Mononuclear cell (primary cell): ENCODE measurements around the gene TTLL8. TPM values are rescaled to one million over a fixed set of nuclear protein-coding genes. Genes with fewer than 3 reads are reported as not detected.

Experiments
- H3K27me3 ChIP-seq: 2 replicates; pipeline ENCODE4 v1.6.0; 2011; ENCODE audit warnings: low read length, control low read depth; ENCODE audit not compliant: insufficient read depth
- H3K4me1 ChIP-seq: 2 replicates; pipeline ENCODE4 v1.5.1; 2011; ENCODE audit warnings: mild to moderate bottlenecking, low read length, control low read depth; ENCODE audit not compliant: insufficient read depth
- H3K4me3 ChIP-seq: 2 replicates; pipeline ENCODE4 v1.5.1; 2011; ENCODE audit warnings: mild to moderate bottlenecking, low read length, moderate library complexity
- H3K9me3 ChIP-seq: 2 replicates; pipeline ENCODE4 v1.5.1; 2011; ENCODE audit warnings: low read depth, mild to moderate bottlenecking, control low read depth, low read length
- total RNA-seq: library from RNA; depleted of rRNA; stranded (reverse); fragments of >200 nt; gene quantifications from one replicate; pipeline ENCODE4 v1.2.3, GENCODE V29; 2012

Gene TTLL8
- total RNA-seq, 1 donor = not detected

DNA sequence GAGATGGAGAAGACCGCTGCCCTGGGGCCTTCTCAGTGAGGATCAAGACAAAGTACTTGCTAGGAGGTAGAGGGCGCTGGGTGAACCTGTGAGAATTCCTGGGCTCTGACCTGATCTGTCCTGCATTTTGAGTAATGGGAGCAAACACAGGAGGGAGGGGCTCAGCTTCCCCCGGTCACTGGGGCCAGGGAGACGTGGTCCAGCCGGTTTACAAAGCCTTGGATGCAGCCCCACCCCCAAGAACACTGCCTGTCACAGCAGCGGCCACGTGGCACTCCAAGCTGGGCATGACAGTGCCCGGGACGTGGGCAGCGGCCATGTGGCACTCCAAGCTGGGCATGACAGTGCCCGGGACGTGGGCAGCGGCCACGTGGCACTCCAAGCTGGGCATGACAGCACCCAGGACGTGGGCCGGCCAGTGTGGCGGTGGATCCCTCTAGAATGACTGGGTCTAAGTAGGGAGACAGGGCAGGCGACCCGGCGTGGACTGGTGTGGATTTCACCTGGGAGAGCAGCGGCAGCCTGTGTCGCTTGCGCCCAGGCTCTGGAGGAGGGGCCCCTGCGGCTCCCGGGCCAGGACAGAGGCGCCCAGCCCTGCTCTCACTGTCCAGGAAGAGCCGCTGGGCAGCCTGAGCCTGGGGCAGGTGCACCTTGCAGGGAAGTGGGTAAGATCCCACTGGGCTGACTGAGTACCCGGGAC lies 2.5 kb upstream of the TTLL8 start:
- H3K4me3 ChIP-seq = no peak overlapping the region
- H3K27me3 ChIP-seq = peaks cover 5% of the 10 kb centered on the region
- H3K9me3 ChIP-seq = no peaks in the 10 kb centered on the region
- H3K4me1 ChIP-seq = no peaks in the 10 kb centered on the region

GRCh38 chr22:50059881-50060262 lies 1.8 kb upstream of the TTLL8 start:
- H3K9me3 ChIP-seq = no peaks in the 10 kb centered on the region
- H3K4me3 ChIP-seq = no peak overlapping the region
- peaks cover 5% of the 10 kb centered on the region for H3K27me3 ChIP-seq
- no peaks in the 10 kb centered on the region for H3K4me1 ChIP-seq

- Histone ChIP-seq H3K4me1 (no peaks in the 10 kb centered on the region), H3K27me3 (peaks cover 5% of the 10 kb centered on the region)
Measured at GRCh38 chr22:50058906-50059880, 1.1 kb upstream of the TTLL8 start.

GRCh38 chr22:50057278-50058060 lies 629 bp downstream of the TTLL8 start:
- Histone ChIP-seq H3K27me3 (peaks cover 5% of the 10 kb centered on the region), H3K4me1 (no peaks in the 10 kb centered on the region), H3K9me3 (no peaks in the 10 kb centered on the region), H3K4me3 (no peak overlapping the region)

More at GRCh38 chr22:50058906-50059880, 1.1 kb upstream of the TTLL8 start:
- Histone ChIP-seq H3K9me3 (no peaks in the 10 kb centered on the region), H3K4me3 (no peak overlapping the region)

DNA sequence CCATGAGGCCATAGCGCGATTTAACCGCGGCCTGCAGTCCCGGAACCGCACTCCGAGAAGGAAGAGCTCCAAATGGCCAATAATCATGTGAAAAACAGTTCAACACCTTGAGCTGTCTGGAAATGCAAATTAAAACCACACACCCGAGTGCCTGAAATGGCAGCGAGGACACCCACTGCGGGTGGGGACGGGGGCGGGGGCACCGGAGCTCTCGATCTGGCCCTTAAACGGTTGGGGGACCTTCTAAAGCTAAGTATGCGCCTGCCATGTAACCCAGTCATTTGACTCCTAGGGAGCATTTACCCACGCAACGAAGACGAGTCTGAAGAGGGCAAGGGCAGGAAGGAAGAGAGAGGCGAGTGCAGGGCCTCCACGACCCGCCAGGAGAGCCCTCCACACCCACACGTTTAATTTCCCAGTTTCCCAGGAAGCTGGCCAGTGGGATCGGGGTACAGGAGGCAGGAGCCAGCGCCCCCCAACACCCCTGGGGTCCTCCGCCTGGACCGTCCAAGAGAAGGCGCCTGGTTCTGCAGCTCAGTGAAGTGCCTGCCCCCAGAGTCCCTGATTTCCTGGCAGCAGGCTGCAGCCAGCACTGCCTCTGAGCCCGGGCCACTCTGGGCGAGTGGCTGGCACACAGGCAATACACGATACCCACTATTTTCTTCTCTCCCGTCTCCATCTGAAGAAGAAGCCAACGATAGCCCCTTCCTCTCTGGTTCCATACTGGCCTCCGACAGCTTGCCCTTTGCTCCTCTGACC lies 1.7 kb downstream of the TTLL8 start:
- H3K9me3 ChIP-seq = no peaks in the 10 kb centered on the region
- peaks cover 5% of the 10 kb centered on the region for H3K27me3 ChIP-seq
- no peak overlapping the region for H3K4me3 ChIP-seq
- H3K4me1 ChIP-seq = no peaks in the 10 kb centered on the region

- H3K27me3 ChIP-seq = peaks cover 5% of the 10 kb centered on the region
- H3K4me1 ChIP-seq = no peaks in the 10 kb centered on the region
- no peak overlapping the region for H3K4me3 ChIP-seq
- no peaks in the 10 kb centered on the region for H3K9me3 ChIP-seq
Measured at GRCh38 chr22:50053861-50054260, 4.2 kb downstream of the TTLL8 start.

GRCh38 chr22:50051930-50052329 lies 6.2 kb downstream of the TTLL8 start:
- H3K27me3 ChIP-seq = no peaks in the 10 kb centered on the region
- H3K9me3 ChIP-seq = no peaks in the 10 kb centered on the region
- H3K4me3 ChIP-seq = no peak overlapping the region
- H3K4me1 ChIP-seq = no peaks in the 10 kb centered on the region

DNA sequence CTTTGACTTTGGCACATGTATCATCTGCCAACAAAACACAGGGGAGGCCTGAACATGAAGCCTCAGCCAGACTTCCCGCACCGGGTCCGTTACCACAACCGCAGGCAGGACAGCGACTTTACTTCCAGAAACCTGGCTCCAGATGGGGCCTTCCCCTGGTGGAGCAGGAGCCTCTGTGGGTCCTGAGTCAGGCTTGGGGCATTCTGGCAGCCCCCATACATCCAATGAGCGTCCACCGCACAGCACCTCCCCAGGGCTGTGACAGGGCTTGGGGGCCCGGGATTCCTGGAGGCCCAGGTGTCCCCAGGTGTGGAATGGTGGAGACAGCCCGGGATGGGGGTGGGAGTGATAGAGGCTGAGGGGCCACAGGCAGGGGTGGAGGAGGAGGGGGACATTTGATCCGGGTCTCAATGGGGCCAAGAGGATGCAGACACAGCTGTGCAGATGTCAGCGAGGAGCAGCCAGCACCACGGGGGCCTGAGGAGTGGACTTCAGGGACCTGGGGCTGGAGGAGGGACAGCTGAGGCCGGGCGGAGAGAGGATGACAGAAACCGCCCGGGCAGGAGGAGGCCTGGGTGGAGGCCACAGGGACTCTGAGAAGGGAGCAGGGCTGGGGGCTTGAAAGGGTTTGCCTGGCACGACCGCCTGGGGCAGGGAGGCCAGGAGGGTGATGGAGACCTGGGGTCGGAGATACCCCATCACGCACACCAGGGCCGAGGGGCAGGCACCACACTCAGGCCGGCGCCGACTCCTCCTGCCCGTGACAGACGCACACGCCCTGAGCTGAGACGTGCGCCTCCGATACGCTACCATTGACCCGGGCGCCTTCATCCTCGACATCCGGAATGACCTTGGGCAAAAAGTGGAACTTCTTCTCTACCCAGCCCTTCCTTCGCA lies 8.6 kb downstream of the TTLL8 start:
- H3K4me3 ChIP-seq = no peak overlapping the region
- H3K27me3 ChIP-seq = no peaks in the 10 kb centered on the region
- no peaks in the 10 kb centered on the region for H3K4me1 ChIP-seq
- H3K9me3 ChIP-seq = no peaks in the 10 kb centered on the region

GRCh38 chr22:50048836-50049235 lies 9.3 kb downstream of the TTLL8 start:
- Histone ChIP-seq H3K4me1 (no peaks in the 10 kb centered on the region), H3K4me3 (no peak overlapping the region), H3K9me3 (no peaks in the 10 kb centered on the region), H3K27me3 (no peaks in the 10 kb centered on the region)

GRCh38 chr22:50048061-50048765 lies 9.9 kb downstream of the TTLL8 start:
- no peaks in the 10 kb centered on the region for H3K9me3 ChIP-seq
- H3K27me3 ChIP-seq = no peaks in the 10 kb centered on the region
- H3K4me1 ChIP-seq = no peaks in the 10 kb centered on the region
- no peak overlapping the region for H3K4me3 ChIP-seq

GRCh38 chr22:50047346-50047745 lies 10.8 kb downstream of the TTLL8 start:
- Histone ChIP-seq H3K9me3 (no peaks in the 10 kb centered on the region), H3K4me1 (no peaks in the 10 kb centered on the region), H3K27me3 (no peaks in the 10 kb centered on the region), H3K4me3 (no peak overlapping the region)

DNA sequence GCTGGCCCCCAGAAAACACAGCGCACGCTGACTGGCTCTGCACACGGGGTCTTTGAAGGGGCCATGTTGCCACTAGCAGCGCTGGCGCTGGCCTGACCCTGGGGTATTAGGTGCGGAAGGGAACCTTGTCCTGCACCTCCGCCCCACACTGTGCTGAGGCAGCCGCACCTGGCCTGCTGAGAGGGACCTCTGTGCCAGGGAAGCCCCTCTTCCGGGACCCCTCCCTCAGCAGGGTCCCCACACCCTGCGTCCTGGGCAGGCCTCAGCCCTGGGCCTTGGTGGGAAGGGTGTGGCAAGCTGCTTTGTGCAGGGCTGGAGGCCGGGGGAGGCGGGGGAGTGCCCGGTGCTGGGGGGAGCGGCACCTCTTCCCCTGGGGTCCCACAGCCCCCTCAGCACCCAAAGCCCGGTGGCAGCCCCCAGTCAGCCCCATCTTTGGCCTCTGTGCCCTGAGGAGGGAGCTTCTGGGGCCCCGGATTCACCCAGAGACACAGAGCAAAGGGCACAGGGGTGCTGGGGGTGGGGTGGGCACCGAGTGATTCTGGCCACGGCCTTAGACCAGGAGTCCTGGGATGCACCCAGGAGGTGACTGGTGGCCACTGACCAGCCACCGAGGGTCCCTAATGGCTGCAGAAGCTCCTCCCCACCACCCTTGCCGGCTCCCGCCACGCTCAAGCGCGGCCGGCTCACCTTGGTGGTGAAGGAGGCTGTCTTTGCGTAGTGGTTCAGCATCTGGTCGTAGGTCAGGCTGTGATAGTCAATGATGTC lies 11.4 kb downstream of the TTLL8 start:
- Histone ChIP-seq H3K4me3 (no peak overlapping the region), H3K9me3 (no peaks in the 10 kb centered on the region), H3K4me1 (no peaks in the 10 kb centered on the region), H3K27me3 (no peaks in the 10 kb centered on the region)

DNA sequence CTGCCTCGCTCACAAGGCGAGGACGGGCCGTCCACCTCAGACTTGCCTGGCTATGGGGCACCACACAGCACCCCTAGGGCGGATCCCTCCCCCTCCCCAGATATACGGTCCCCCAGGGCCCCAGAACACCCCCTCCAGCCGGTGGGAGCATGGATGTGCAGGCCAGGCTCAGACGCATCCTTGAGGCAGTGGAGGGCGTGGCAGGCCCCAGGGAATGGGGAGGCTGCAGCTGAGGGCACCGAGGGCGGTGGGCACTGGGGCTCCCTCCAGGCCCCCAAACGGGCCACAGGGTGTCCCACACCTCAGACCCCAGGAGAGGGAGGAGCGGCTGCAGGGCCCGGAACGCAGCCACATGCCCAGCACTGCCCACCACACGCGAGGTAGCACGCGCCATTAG lies 12.1 kb downstream of the TTLL8 start:
- Histone ChIP-seq H3K4me1 (no peaks in the 10 kb centered on the region), H3K27me3 (no peaks in the 10 kb centered on the region), H3K9me3 (no peaks in the 10 kb centered on the region)

More for the DNA sequence above, 12.1 kb downstream of the TTLL8 start:
- no peak overlapping the region for H3K4me3 ChIP-seq
